GM21381 (cell line): ENCODE data around the gene SLC7A4.

Experiments used
- ATAC-seq: cut with Tn5 transposase; IDR thresholded peaks from one replicate; pipeline ENCODE4 v1.9.1; 2021; ENCODE audit warnings: mild to moderate bottlenecking, moderate library complexity; ENCODE audit not compliant: unreplicated experiment

SLC7A4 gene

DNA sequence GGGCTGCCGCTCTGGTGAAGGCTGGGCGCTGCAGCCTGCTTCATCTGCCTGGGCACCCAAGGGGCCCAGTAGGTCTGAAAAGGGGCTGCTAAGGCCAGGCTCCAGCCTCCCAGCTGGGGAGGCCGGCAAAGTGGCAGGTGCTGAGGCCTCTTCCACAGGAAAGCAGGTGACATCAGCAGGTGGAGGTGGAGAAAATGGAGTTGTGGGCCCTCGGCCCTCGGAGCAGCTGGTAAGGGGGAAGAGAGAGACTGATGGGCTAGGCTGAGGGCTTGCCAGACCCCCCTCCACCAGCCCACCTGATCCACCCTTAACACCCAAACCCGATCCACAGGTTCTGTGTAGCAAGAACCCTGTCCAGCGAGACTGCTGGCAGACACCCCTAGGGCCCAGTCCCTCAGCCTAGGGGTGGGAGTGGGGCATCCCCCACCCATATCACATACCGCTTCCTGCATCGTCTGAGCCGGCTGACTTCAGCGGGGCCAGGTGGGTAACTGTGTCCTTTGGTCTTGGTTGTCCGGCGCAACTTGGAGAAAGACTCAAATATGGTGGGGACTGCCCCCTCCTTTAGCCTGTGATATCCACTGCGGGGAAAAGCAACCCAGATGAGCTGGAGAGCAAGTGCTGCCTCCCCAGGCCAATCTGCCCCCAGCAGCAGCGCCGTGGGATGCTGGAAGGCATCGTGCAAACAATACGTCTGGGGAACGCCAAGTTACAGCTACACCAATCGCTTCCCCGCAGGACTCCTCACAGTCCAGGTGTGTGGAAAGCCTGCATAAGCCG lies 32.0 kb downstream of the SLC7A4 start:
- ATAC-seq = no peak

DNA sequence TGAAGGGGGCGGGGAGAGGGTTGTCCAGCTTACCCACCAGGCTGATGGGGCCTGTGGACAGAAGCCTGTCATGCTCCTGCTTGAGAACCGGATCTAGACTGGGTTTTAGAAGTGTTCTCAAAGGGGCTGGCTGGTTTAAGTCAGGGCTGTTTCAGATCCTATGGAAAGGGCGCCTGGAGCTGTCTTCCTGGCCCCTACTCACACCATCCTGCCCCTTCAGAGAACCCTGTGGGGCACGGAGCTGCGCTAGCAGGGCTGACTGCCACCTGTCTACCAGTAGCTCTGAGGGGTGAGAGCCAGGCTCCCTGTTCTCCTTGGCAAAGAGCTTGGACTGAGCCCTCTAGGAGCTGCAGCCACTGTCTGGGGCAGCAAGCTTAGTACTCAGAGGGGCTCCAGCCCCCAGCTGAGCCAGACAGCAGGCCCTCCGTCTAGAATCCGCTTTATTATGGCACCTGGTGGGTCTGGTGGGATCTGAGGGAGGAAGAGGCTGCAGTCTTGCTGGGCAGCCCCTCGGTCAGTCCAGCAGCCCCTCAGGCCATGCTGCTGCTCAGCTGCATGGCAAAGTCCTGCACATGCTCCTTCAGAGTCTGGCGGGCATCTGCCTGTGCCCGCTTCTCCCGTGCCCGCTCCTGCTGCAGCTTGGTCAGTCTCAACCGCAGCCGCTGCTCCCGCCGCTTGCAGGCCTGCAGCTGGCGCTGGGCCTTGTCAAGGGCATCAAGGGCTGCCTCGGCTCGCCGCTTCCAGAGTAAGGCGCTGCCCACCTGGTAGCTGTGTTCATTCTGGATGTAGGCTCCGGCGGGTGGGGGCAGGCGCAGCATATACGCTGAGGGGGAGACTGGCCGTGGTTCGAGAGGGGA lies 32.8 kb downstream of the SLC7A4 start:
- ATAC-seq = no peak

DNA sequence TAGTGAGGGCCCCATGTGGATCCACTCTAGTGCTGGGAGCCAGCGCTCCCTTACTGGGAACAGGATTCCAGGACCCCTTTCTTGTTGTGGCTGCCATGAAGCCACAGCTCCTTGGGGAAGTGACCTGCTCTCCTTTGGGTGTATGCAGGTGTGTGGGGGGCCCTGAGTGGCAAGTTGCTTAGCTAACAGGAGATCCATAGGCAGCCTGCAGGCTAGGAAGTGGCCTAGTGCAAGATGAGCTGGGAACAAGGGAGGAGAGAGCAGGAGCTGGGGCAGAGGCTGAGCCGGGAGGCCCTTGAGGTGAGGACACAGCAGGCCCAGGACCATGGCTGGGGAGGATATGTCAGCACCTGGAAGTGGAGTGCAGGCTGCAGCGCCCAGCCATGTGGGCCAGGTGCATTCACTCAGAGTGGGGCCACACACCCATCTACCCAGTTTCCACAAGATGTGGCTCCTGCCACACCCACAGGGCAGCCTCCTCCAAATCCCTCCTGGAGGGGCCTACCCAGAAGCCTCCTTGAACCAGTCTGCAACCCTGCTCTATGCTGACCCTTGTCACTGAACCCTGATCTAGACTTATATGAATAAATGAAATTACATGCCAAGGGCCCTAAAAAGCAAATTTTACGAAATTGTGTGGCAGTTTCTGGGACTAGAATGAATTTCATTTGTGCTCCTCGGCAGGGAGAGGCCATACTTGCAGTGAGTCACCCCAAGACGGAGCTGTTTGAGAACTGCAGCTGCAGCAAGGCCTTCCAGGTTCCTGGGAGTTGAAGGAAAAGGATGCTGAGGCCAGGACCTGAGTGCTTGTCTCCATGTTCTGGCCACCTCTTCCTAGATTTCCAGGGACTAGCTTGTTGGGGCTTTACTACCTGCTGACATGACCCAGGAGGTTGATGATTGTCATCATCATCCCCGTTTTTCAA lies 33.7 kb downstream of the SLC7A4 start:
- ATAC-seq = no peak

DNA sequence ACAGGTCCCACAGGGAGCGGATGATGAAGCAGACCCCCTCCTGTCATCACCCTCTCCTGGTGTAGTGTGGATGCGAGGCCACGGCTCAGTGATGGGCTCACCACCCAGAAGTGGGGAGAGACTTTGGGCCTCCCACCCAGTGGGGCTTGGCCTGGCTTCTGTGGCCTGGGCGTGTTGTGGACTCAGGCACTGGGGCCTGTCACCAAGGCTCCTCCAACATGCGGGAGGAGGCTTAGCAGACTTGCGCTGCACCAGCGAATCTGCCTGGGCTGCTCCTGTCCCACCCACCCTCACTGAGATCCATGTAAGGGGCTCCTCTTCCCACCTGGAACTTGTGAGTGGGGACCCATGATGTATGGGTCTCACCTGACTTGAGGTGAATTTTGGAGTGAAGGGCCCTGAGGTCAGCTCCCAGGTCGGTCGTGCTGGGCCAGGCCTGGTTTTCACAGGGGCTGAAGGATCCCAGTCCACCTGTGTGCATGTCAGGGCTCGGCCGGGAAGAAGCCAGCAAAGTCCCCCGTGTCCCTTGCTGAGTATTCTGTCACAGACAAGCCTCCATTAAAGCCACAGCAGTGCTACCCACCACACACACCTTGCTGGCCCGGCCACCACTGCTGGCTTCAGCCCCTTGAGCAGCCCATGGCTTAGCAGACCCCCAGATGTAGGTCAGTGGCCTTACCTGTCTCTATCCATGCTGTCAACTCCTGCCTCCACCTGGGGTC lies 34.7 kb downstream of the SLC7A4 start:
- no peak for ATAC-seq

GRCh38 chr22:20996598-20997535 lies 35.5 kb downstream of the SLC7A4 start:
- ATAC-seq = no peak

DNA sequence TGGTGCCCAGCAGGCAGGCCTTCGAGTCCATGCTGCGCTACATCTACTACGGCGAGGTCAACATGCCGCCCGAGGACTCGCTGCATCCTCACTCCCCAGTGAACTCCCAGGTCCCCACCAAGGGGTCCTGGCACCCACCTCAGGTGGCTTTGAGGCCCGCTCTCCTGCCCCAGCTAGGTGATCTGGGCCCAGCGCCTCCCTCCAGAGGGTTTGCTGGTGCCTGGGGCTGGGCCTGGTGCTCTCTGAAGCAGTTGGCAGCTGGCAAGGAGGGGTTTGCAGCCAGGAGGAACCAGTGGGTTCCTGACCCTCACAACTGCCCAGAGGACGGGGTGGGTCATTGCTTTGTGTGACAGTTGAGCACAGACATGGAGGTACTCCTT lies 36.3 kb downstream of the SLC7A4 start:
- ATAC-seq = no peak

DNA sequence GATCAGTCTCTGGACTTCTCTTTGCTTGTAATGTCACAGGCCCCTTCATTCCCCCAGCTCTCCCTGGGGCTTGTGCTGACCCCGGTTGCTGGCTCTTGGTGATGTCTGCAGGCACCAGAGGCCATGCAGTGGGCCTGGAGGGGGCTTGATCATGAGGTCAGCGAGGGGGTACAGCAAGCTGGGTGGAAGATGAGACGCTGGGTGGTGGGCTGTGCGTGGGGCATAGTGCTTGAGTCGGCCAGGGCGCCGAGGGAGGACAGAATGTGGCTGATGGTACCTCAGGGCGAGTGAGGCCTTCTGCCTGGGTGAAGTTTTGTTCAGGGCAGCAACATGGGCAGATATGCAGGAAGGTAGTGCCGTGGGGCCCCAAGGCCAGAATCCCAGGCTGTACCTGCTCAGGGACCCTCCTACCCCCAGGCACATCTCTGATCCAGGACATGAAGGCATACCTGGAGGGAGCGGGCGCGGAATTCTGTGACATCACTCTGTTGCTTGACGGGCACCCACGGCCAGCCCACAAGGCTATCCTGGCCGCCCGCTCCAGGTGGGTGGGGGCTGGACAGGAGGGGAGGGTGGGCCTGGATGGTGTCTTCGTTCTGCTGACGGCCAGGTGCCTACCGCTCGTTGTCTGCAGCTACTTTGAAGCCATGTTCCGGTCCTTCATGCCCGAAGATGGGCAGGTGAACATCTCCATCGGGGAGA lies 36.9 kb downstream of the SLC7A4 start:
- no peak for ATAC-seq

DNA sequence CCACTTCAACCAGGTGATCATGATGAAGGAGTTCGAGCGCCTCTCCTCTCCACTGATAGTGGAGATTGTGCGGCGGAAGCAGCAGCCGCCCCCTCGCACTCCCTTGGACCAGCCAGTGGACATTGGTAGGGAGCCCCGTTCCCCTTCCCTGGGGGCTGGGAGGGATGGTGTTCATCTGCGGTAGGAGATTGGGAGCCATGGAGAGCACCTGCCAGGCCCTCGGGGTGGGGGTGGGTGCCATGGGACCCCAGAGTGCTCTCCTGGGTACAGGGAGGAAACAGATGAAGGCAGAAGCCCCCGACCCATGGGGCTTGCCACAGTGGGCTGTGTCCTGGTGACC lies 37.5 kb downstream of the SLC7A4 start:
- ATAC-seq = no peak

DNA sequence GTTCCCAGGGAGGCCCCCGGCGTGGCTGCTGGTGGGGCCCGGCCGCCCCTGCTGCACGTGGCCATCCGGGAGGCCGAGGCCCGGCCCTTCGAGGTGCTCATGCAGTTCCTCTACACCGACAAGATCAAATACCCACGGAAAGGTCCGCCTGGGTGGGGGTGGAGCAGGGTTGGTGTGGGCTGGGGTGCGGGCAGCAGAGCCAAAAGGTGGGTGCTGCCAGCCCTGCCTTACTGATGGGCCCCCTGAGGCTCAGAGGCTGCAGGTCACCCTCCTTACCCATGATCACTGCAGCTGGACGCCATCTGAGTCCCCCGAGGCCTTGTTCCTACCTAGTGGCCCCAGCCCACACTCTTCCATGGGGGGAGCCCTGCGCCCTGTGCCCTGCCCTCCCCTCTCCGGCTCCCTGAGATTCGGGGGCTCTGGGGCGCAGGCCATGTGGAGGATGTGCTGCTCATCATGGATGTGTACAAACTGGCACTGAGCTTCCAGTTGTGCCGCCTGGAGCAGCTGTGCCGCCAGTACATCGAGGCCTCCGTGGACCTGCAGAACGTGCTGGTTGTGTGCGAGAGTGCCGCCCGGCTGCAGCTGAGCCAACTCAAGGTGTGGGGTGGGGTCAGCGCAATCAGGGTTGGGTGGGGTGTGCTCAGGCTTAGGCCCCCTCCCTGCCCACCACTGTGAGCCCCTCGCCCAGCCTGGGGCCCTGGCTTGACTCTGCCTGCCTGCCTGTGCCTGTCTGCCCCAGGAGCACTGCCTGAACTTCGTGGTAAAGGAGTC lies 38.0 kb downstream of the SLC7A4 start:
- no peak for ATAC-seq

- ATAC-seq = no peak
Measured at GRCh38 chr22:20993304-20994127, 38.8 kb downstream of the SLC7A4 start.

- no peak for ATAC-seq
Measured at GRCh38 chr22:20992456-20993303, 39.7 kb downstream of the SLC7A4 start.

DNA sequence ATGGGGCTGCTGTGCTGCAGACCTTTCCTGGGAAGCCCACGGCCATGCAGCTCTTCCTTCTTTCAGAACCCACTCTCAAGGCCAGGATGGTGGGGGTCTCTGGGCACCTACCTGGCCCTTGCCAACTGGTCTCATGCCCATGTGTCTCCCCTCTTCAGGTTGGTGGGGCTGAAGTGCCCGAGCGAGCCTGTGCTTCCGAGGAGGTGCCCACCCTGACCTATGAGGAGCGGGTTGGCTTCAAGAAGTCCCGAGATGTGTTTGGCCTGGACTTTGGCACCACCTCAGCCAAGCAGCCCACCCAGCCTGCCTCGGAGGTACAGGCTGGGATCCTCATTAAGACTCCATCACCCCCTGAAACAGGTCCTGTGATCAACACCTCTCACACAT lies 40.3 kb downstream of the SLC7A4 start:
- ATAC-seq = no peak

DNA sequence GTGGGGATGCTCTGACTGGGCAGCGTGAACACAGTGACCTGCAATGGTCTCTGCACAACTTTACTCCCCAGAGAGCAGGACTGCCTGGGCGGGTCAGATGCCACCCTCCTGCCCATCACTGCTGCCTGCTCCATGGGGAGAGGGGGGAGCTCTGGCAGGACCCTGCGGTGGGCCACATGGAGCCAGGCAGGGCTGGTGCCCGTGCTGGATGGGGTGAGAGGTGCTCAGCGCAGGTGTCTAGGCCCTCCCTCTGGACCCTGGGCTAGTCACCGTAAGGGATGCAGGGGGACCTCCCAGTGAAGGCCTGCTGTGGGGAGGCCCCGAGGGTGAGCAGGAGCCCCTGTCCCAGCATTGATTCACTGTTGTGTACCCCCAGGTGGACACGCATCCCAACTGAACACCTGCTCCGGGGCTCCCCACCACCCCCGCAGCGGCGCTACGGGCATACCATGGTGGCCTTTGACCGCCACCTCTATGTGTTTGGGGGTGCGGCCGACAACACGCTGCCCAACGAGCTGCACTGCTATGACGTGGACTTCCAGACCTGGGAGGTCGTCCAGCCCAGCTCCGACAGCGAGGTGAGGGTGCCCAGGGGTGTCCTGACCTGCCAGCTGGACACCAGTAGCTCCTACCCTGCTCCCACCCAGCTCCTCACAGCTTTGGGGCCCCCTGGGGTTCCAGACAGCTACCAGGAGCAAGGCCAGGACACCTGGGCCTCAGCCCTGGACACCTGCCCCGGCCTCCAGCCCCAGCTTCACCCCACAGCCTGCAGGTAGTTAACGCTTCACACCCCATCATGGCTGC lies 40.9 kb downstream of the SLC7A4 start:
- ATAC-seq = no peak

DNA sequence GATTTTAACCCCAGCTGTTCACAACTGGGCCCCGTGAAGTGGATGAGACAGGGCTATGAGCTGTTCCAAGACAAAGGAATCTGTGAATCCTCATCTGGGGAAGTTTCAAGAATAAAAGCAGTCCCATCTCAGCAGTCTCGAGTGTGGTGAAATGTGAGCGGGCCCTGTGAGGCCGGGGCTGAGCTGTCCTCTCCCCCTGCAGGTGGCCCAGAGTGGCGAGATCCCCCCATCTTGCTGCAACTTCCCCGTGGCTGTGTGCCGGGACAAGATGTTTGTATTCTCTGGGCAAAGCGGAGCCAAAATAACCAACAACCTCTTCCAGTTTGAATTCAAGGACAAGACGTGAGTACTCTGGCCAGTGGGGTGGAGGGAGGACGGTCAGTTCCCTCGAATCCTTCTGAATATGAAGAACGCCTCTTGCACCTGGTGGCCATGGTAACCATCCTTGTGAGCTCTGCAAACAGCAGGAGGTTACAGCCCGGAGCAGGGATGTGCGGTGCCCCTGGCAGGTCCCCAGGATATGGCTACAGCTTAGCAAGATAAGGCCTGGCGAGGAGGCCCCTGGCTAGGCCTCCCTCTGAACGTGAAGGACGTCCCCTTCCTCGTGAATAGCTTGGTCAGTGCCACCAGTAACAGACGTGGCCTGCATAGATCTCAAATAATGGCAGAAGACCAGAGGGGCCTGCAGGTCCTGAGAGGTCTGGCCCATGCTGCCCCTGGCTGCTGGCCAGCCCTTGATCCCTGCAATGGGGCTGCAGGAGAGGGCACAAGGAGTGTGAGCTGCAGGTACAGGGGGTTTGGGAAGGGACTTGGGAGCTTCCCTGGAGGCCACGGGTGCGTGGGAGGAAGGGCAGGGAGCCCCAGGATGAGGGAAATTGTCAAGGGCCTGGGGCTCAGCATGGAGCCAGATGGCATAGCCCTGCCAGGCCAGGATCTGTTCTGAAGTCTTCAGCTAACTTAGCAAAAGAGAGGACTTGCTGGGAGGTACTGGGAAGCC lies 41.9 kb downstream of the SLC7A4 start:
- no peak for ATAC-seq
